ENCODE measurements around the gene SLC9B1. TPM values are rescaled to one million over a fixed set of nuclear protein-coding genes. Genes with fewer than 3 reads are reported as not detected.
A peak's percentile ranks its signal among the peaks of the same experiment; 100 is the strongest.

SLC9B1 gene
- total RNA-seq, 1 donor from 2014 or later = 1.2 TPM

GRCh38 chr4:103032574-103032973 lies 13.1 kb upstream of the SLC9B1 start:
- intact Hi-C loops (cut with DNase I) = no loop called here
- no peak overlapping the region for H3K27ac ChIP-seq
- no peak for TF ChIP-seq CTCF (IDR thresholded peaks at IDR 0.05)
- H3K4me1 ChIP-seq = no peaks in the 10 kb centered on the region
- H3K27me3 ChIP-seq = no peaks in the 10 kb centered on the region
- no peaks in the 10 kb centered on the region for H3K9me3 ChIP-seq
- DNase-seq (no peak), ATAC-seq (peak; percentile 81)
- no peaks in the 10 kb centered on the region for H3K36me3 ChIP-seq
- H3K4me3 ChIP-seq = no peak overlapping the region

- no peaks in the 10 kb centered on the region for H3K27me3 ChIP-seq
- H3K9me3 ChIP-seq = no peaks in the 10 kb centered on the region
- TF ChIP-seq CTCF (IDR thresholded peaks at IDR 0.05) = no peak
- H3K4me3 ChIP-seq = no peak overlapping the region
- no peaks in the 10 kb centered on the region for H3K4me1 ChIP-seq
- ATAC-seq = no peak
- H3K36me3 ChIP-seq = no peaks in the 10 kb centered on the region
- DNase-seq = no peak
- intact Hi-C loops (cut with DNase I) = no loop called here
- no peak overlapping the region for H3K27ac ChIP-seq
These were observed 11.3 kb upstream of the SLC9B1 start for GRCh38 chr4:103030791-103031190.

GRCh38 chr4:103029300-103029699 lies 9.8 kb upstream of the SLC9B1 start:
- Histone ChIP-seq H3K27ac (no peak overlapping the region), H3K4me1 (no peaks in the 10 kb centered on the region), H3K4me3 (no peak overlapping the region), H3K9me3 (no peaks in the 10 kb centered on the region), H3K36me3 (no peaks in the 10 kb centered on the region), H3K27me3 (no peaks in the 10 kb centered on the region)
- no peak for DNase-seq
- ATAC-seq = no peak
- TF ChIP-seq CTCF (IDR thresholded peaks at IDR 0.05) = no peak
- intact Hi-C loops (cut with DNase I) = no loop called here

- no peak overlapping the region for H3K4me3 ChIP-seq
- no peaks in the 10 kb centered on the region for H3K4me1 ChIP-seq
- H3K27me3 ChIP-seq = no peaks in the 10 kb centered on the region
- DNase-seq (no peak), ATAC-seq (no peak)
- no peaks in the 10 kb centered on the region for H3K36me3 ChIP-seq
- H3K9me3 ChIP-seq = no peaks in the 10 kb centered on the region
- intact Hi-C loops (cut with DNase I) = no loop called here
- no peak overlapping the region for H3K27ac ChIP-seq
- no peak for TF ChIP-seq CTCF (IDR thresholded peaks at IDR 0.05)
These were observed 7.4 kb upstream of the SLC9B1 start for GRCh38 chr4:103026868-103027267.

GRCh38 chr4:103024996-103025395 lies 5.5 kb upstream of the SLC9B1 start:
- DNase-seq (no peak), ATAC-seq (no peak)
- Histone ChIP-seq H3K4me1 (no peaks in the 10 kb centered on the region), H3K9me3 (no peaks in the 10 kb centered on the region), H3K4me3 (no peak overlapping the region), H3K36me3 (no peaks in the 10 kb centered on the region), H3K27ac (no peak overlapping the region), H3K27me3 (no peaks in the 10 kb centered on the region)
- intact Hi-C loops (cut with DNase I) = no loop called here
- TF ChIP-seq CTCF (IDR thresholded peaks at IDR 0.05) = no peak

GRCh38 chr4:103021120-103021519 lies 1.6 kb upstream of the SLC9B1 start:
- H3K27ac ChIP-seq = no peak overlapping the region
- no peak for TF ChIP-seq CTCF (IDR thresholded peaks at IDR 0.05)
- no peaks in the 10 kb centered on the region for H3K36me3 ChIP-seq
- H3K4me3 ChIP-seq = no peak overlapping the region
- no peaks in the 10 kb centered on the region for H3K27me3 ChIP-seq
- DNase-seq (no peak), ATAC-seq (no peak)
- intact Hi-C loops (cut with DNase I) = no loop called here
- H3K4me1 ChIP-seq = peaks cover 5% of the 10 kb centered on the region
- H3K9me3 ChIP-seq = no peaks in the 10 kb centered on the region

Measured in upper lobe of right lung (tissue), 1 donor.